NCI-H1417 (cell line): Measurements from ENCODE around the gene PCSK6.

Source experiments
- DNase-seq, 3 experiments: peaks; one replicate each; lab custom pipeline; 2025; lab: John Stamatoyannopoulos, UW

Gene PCSK6

DNA sequence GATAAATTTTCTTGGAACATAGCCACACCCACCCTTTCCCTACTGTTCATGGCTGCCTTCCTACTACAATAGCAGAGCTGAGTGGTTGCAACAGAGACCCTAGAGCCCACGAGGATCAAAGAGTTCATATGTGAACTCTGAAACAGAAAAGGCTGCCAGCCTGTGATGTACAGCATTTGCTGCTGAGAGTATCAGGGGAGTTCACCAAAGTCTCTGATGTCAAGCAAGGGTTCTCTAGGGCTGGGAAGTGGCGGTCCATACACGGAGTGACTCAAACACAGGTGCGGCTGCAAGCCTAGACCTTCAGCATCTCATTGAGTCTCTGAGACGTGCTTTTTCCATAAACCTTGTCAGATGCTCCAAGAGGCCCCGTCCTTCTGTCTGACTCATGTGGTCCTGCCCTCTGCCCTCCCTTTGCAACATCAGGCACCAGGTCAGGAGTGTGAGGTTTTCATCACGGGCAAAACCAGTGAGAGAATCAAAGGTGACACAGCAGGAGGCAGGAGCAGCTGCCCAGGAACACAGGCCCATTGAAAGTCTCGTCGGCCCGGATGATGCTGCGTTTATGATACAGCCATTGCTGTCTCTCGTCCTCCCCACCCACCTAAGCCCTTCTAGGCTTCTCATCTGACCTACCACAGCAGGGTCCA is 42.9 kb downstream of the PCSK6 start:
- no peak for DNase-seq

DNA sequence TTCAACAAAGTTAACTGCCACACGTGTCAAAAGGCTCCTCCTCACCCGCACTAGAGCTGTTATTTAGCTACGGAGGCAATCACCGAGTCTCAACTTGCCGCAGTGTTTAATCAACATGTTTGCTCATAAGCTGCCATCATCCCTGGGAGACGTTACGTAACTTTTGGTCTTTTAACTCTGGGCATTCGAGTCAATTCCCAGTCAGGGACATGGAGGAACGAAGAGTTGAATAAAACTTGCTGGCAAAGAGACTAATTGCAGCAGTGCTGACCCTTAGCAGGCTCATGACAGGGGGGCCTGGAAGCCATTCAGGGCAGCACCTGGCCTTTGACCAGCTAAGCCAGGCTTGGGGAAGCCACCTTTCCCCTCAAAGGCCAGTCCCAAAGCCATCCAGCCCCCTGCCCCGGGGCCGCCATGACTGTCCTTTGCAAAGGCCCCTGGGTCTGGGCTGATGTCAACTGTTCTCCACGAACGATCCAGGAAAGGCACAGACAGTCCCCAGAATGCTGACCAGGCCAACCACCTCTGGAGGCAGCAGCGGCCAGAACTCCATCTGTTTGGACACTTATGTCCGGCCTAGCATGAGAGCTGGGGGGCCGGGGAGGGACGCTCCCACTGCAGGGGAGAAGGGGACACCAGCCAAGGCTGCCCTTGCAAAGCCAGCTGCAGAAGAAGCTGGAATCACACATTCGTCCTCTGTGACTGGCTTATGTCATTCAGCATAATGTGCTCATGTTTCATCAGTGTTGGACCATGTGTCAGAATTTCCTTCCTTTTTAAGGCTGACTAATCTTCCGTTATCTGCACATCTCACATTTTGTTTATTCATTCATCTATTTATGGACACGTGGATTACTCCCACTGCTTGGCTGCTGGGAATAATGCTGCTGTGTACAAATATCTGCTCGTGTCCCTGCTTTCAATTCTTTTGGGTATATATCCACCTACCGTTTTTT is 43.7 kb downstream of the PCSK6 start:
- DNase-seq = peak in 1 of 3 experiments; percentile 6

DNA sequence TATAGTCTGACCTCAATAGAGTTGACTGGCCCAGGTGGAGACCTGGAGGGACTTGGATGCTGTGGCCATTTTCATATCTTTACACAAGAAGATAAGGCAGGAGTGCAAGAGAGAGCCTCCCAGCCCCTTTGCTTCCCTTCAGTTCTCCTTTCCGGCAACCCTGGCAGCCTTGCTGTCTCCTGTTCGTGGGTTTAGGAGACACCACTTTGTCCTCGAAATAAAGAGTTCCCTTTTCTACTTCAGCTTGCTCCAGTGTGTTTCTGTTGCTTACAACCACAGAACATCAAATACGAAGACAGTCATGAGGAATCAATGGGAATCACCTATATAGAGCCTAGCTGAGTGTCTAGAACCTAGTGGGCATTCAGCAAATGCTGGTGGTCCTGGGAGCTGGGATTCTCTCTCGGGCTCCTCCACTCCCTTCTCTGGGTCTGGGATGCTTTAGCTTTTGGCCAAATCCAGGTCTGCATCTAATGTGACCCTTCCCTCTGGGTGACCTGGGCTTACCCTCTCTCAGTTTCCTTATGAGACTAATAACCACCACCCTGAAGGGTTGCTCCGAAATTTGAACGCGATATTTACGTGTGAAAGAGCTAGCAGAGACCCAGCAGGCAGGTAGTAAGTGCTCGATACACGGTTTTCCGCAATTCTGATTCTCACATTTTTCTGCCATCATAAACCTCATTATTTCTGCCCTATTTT is 44.5 kb downstream of the PCSK6 start:
- DNase-seq = no peak

DNA sequence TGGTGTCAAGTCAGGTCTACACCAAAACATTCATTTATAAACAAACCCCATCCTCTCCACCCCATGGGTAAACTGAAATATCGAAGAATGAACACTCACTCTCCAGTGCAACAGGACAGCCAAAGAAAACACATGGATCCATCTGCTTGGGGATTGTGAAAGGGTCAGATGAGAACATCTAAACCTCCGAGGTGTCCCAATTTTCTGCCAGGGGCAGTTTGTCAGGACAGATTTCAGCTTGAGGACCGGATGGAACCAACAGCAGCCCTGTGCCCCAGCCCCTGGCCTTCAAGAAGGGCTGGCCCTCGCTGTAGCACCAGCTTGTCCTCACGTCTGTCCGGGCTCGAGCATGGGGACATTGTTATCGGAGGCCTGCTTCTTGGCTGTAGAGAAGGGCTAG is 45.5 kb downstream of the PCSK6 start:
- no peak for DNase-seq

DNA sequence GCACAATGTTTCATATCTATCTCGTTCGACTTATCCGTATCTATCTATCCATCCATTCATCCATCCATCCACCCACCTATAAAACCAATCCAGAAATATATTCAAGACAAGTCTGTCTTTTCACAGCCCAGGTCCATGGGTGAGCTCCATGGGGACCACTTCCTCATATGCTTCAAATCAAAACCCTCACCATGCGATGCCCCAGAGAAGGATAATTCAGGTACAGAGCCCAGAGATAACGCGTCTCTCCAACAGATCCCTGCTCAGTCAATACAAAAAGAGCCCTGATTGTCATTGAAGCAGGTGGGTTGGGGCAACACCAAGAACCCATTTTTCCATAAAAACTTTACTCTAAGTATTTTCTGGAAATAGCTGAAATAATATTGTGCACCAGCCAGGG is 47.2 kb downstream of the PCSK6 start:
- DNase-seq = no peak

DNA sequence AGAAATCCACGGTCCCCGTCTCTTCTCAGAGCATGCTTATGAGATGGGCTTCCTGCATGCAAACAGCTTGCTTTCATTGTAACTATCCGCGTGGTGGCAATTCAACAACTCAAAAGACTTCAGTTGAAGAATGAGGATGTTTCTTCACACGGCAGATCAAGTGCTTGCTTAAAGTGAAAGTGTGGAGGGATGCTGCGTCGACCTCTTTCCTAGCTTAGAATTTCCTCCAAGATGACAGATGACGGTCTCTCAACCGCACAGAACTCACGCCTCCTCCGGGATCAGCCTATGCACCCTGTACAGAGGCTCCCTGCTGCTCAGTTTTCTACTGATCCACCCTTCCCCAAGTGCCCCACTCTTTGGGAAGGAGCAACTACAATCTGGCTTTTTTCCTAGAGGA is 47.8 kb downstream of the PCSK6 start:
- no peak for DNase-seq

DNA sequence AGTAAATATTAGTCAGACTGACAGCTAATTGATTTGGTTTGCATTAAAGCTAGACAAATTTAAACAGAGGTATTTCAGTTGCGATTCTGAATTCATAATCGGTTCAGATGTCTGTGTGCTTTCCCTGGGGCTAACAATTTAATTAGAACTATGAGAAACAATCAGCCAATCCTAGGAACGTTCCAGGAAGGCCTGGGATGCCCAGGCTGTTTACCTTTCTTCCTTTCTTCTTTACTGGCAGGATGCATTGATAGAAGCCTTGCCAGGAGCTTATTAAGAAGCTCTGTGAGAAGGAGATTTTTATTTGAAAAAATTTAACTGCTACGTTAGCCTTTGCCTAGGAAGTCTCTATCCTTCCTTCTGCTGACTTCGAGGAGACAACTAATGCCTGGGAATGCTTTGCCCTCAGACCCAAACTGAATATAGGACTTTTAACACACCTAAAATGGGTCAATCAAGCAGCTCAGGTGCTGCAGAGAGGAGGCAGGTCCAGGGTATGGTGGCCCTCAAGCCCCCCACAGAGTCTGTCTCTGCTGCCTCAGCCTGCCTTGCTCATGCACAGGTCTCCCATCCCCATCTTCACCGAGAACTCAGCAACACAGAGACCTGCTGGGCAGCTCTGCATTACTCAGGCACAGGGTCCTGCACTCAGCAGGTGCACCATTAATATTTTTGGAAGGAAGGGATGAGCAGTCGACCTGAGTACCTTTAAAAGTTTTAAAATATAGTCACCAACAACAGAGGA is 48.5 kb downstream of the PCSK6 start:
- DNase-seq = peak in 2 of 3 experiments; percentile 13 to 68

DNA sequence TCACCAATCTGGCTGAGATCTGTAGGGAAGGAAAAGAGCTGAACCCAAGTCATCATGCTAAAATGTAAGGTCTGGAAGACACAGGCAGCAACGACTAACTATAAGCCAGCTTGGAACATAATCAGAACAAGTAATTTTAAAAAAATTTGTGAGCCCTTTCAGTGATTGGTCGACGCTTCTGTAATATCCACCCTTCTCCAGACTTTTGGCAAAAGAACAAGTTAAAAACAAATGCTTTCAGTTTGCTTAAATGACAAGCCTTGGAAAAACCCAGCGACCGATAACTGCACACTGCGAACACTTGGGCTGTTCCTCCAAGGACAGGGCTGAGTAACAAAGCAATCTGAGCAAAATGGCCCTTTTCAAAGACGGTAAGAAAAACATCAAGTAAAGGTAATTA is 49.6 kb downstream of the PCSK6 start:
- no peak for DNase-seq

DNA sequence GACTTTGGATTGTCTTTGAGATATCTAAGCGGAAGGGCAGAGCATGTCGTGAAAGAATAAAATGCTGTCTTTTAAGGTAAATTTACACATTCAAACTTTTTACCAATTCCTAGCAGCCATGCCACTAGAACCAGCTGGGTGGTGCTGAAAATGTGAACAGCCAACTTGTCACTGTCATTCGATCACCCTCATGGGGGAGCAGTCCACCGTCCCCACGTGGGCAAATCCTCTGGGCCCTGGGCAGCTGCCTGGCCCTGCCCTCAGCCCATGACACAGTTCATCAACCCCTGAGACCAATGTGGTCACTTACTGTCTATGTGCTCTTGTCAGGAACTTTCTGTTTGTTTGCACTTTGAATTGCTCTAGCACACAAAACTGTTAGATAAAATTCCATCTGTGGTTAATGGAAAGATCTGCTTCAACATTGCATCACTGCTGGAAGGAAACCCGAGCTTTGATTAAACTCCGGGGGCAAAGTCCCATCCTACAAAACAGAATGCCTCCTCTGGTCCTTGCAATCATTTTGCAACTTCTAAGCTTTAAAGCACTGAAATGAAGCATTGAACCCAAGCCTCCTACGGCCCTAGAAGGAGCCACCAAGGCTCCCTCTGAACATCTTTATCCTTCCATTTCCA is 50.1 kb downstream of the PCSK6 start:
- no peak for DNase-seq

DNA sequence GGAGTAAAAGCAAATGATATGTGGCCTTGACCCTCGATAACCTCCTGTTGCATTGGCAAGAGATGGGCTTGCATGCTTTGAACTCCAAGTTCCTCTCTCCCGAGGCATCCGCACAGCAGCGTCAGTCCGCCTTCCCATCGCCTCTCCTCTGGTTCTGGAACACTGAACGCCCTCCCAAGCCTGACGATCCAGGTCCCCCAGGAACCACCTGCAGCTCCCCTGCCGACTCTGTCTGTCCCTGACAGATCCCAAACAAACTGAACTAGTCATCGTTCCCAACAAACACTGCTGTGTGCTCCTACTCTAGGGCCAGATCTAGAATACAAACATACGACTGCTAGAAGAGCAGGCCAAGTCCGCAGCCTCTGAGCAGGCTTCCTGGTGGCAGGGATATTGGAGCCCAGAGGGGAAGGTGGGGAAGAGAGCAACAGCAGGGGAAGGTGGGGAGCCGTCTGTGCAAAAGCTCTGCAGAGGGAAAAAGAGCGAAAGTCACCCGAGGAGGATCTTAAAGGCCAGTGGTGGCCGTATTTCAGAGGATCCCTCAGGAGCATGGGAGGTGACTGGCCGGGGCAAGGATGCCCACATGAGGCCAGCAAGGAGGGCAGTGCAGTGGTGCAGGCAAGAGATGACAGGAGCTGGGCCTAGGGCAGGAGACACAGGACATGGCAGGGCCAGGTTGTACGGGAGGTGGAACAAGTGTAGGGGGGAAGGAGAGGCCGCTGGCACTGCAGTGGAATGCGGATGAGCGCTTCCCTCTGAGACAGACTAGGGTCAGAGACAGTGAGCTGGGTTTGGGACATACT is 50.8 kb downstream of the PCSK6 start:
- no peak for DNase-seq

DNA sequence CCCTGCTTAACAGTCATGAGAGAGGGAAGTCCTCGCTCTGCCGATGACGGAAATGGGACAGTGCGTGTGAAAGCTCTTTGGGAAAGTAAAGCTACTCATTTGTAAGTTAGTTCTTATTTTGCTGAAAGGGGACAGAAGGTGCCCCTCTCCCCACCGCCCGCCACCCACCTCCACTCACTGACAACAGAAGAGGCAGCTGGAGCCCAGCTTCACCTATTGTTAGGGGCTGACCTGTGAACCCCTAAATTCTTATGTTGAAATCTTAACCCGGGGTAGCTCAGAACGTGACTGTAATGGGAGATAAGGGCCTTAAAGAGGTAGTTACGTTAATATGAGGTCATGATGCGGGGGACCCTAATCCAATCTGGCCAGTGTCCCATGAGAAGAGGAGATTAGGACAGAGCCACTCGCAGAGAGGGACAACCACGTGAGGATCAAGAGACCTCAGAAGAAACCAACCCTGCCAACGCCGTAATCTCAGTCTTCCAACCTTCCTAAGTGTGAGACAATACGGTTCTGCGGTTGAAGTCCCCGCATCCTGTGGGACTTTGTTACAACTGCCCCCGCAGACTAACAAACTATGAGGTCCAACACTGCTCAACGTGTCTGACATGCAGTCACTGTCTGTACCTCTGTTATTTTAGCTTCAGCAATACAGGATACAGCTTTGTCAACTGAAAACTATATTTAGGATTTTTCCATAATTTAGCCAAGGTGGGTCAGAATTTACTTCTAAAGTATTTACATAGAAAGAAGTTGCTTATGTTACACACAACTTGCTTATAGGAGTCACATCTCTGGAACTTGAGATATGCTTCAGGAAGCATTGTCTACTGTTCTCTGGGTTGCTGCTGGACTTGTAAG is 51.7 kb downstream of the PCSK6 start:
- DNase-seq = no peak

DNA sequence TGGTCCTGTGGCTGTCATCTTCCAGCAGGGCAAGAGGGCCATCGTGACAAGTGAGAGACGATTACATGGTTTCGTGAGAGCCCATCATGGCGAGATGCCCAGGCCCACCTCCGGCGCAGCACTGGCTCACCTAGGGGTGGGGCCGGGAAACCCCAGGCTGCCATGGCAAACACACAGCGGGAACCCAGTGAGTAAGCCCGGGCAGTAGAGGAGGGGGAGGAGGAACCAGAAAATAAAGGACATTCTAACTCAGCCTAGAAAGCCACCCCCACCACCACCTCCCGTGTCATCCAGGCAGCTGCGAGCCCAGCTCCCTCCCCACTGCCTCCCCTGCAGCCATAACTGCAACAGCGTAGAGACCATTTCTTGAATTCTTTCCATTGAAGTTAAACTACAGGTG is 52.3 kb downstream of the PCSK6 start:
- peak in 2 of 3 experiments; percentile 5 to 15 for DNase-seq

DNA sequence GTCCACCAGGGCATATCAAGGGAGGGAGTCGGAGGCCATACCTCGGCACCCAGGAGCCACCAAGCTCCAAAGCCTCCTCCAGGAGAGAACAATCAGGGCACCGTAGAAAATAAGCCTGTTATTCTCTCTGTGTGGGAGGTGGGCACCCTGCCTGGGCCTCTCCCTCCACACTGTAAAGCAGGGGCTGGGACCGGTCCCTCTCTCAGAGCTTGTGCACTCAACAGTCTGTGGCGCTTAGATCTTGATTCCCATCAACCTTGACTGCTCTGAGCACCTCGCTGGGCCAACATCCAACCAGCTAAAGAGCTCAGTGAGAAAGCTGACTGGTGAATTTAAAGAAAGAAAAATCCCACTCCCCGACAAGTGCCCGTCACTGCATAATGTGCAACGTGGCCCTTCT is 53.0 kb downstream of the PCSK6 start:
- DNase-seq = no peak

DNA sequence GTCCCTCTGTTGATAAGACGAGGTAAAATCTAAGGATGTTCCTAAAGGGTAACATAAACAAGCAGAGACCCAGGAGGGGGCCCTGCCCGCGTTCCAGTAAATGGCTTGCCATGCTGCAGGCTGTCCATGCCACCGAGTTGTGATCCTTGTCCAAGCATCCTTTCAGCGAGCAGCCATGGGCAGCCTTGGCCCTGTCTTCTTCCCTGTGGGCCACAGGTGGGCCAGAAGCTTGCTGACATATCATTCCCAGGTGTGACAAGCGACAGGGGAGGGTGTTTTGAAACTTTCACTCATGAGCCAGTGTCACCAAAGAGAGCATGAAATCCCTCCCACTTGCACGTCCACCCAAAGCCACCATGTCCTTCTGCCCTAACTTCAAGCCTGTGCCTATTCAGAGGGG is 53.7 kb downstream of the PCSK6 start:
- DNase-seq = no peak

DNA sequence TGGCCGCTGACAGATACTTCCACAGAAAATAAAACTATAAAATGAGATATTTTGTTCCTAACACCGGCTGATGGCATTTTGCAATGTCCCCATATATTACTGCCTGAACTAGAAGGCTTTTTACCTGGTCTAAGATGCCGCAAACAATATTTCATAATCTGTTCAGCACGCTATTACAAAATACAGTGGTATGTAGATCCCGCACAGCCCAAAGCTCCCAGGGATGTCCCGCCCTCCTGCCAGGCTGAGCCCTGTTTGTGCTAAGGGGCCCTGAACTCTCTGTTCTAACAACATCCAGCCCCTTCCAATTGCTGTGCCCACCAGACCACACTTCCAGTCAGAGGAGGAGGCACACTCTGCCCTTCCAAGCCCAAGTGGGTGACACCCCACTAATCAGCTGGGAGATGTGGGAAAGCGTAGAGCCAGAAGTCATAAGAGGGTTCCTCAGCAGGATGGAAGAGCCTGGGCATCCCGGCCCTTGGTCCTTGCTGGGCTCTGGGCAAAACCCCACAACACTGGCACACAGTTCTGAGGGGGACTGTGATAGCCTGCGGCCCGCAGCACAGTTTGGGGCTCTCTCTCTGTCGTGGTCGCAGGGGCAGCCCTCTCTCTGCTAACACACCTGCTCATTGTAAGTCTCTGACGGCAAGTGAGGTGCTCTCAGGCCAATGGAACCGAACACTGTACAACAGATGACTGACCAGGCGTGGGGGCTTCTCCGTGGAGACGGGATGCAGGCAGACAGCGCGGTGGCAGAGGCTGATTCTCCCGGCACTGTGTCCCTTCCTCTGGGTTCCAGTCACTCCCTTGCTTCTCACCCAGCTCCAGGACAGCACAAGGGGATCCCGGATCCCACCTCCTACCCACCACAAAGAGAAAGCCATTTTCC is 55.2 kb downstream of the PCSK6 start:
- no peak for DNase-seq

DNA sequence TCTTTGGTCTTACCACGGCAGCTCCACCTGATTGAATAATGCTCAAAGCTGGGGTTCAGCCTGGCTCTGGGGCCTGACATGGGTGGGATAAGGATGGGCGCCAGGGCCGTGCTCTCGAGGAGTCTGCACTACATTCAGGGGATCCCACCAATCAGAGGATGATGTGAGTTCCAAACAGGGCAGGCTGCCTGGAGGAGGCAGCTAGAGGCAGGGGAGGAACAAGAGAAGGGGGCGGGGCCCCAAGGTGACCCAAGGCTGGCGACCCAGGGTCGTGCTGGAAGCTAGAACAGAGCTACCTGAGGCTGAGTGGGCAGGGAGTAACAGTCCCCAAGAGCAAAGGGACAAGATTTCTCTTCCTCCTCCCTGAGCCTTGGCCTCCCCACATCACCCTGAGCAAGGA is 56.1 kb downstream of the PCSK6 start:
- no peak for DNase-seq

DNA sequence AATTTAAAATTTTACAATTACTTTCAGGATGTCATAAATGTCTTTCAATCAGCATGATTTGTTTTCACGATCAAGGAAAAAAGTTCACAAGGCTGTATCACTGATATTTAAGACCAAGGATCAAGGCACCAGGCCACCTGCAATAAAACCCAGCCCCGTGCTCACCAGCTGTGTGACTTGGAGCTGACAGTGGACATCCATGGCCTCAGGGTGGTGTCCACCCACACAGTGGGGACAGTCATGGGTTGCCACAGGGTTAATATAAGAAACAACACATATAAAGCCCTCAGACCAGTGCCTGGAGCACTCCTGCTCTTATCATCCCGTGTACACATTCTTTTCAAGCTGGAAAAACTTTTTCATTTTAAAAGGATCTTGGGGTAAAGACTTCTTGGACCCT is 56.5 kb downstream of the PCSK6 start:
- no peak for DNase-seq

DNA sequence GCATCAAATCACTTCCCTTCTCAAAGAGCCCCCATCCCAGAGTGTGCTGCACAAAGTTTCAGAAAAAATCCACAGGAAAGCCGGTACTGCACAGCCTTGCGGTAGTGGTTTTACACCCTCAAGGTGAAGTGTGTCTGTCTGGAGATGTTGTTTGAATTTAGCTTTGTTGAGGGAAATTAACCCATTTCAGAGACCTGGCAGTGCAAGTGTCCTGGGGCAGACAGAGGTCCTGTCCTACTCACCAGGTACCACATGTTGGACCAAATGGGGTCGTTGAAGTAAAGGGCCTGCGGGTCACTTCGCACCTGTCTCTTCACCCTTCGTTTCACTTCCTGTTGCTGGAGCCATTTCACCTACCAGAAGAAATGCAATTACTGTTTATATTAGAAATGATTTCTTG is 57.8 kb downstream of the PCSK6 start:
- DNase-seq = no peak

DNA sequence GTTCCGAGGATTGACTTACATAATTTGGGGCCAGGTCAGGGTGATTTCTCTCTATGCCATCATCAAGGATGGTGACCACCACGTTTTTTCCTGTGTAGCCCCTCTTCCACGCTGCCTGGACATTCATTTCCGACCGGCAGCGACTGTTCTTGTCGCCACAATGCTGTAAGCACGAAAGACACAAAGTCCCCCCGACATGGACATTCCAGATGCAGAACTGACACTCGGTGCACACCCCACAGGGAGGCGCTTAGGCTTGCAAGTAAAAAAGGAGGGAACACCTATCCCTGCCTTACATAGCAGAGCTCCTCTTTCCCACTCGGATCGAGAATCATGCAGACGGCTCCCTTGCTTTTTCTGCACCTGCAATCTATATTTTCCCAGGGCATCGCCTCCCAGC is 58.2 kb downstream of the PCSK6 start:
- no peak for DNase-seq
